ENCODE data around the gene ATXN3L.

GRCh38 chrX:13319953-13320352 lies at the start of gene ATXN3L:
- no peak for TF ChIP-seq RAD21 (IDR thresholded peaks at IDR 0.05; ENCODE audit: insufficient read depth, low read depth, low read length)
- TF ChIP-seq, protein P1, sequence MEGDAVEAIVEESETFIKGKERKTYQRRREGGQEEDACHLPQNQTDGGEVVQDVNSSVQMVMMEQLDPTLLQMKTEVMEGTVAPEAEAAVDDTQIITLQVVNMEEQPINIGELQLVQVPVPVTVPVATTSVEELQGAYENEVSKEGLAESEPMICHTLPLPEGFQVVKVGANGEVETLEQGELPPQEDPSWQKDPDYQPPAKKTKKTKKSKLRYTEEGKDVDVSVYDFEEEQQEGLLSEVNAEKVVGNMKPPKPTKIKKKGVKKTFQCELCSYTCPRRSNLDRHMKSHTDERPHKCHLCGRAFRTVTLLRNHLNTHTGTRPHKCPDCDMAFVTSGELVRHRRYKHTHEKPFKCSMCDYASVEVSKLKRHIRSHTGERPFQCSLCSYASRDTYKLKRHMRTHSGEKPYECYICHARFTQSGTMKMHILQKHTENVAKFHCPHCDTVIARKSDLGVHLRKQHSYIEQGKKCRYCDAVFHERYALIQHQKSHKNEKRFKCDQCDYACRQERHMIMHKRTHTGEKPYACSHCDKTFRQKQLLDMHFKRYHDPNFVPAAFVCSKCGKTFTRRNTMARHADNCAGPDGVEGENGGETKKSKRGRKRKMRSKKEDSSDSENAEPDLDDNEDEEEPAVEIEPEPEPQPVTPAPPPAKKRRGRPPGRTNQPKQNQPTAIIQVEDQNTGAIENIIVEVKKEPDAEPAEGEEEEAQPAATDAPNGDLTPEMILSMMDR (IDR thresholded peaks at IDR 0.05 in 2 of 3, conservative IDR thresholded peaks at IDR 0.05 in 1 of 3; ENCODE audit: control insufficient read depth in 2 of 3, extremely low read depth in 1 of 3, insufficient read depth in 1 of 3, low read depth in 3 of 3, low read length in 3 of 3) = no peak
- no peak for TF ChIP-seq NBN (IDR thresholded peaks at IDR 0.05)
- no peak for TF ChIP-seq GABPA (IDR thresholded peaks at IDR 0.05; ENCODE audit: low read depth)
